T-cell (primary cell): Measurements from ENCODE around the gene GLT1D1. TPM values are rescaled to one million over a fixed set of nuclear protein-coding genes. Genes with fewer than 3 reads are reported as not detected.

Source experiments
- ATAC-seq, 4 experiments: fragments of 200-7000 bp in 3 of 4; fragments of 150-1000 bp in 1 of 4; cut with Tn5 transposase; replicated peaks in 1 of 4; 1 replicate in 3 of 4; 2 replicates in 1 of 4; pipeline ENCODE4 v1.10.0; 2021; ENCODE audit warnings: moderate library complexity in 3 of 4, mild to moderate bottlenecking in 2 of 4, moderate number of reproducible peaks in 1 of 4
- CTCF ChIA-PET, 2 donors: fragments of 300-600 bp; sonication (Branson Sonifier 250); formaldehyde crosslinking; loops; one replicate each; lab custom pipeline; 2022; ENCODE audit warnings: antibody characterized with exemption in 2 of 2; lab: Charles Lee
- POLR2A ChIA-PET, 2 donors: fragments of 300-600 bp; sonication (Branson Sonifier 250); formaldehyde crosslinking; loops; one replicate each; lab custom pipeline; 2022; ENCODE audit warnings: antibody characterized with exemption in 2 of 2; lab: Charles Lee
- DNase-seq, 35 experiments: peaks; one replicate each; pipeline versions ENCODE4 v3.0.0 to v3.0.0-alpha.2; 2013 to 2023
- H3K27ac ChIP-seq: one replicate; pipeline ENCODE4 v1.5.1; 2013; ENCODE audit warnings: low read length
- H3K27me3 ChIP-seq, 2 experiments: replicated peaks in 1 of 2; 1 replicate in 1 of 2; 2 replicates in 1 of 2; pipeline versions ENCODE4 v1.6.1 to v1.7.0; 2013; ENCODE audit warnings: low read length in 1 of 2, mixed read lengths in 1 of 2; ENCODE audit not compliant: control insufficient read depth in 2 of 2, insufficient read depth in 2 of 2; ENCODE audit errors: extremely low read depth in 1 of 2
- H3K36me3 ChIP-seq, 2 donors: 1 replicate in 1 of 2; 2 replicates in 1 of 2; pipeline versions ENCODE4 v1.6.1 to v1.7.0; 2013; ENCODE audit warnings: low read length in 1 of 2; ENCODE audit not compliant: control insufficient read depth in 2 of 2, insufficient read depth in 1 of 2; ENCODE audit errors: extremely low read depth in 1 of 2
- H3K4me1 ChIP-seq, 2 experiments: 1 replicate in 1 of 2; 2 replicates in 1 of 2; pipeline versions ENCODE4 v1.6.1 to v1.7.0; 2013; ENCODE audit warnings: low read length in 2 of 2, mixed read lengths in 1 of 2; ENCODE audit not compliant: insufficient read depth in 2 of 2, control insufficient read depth in 1 of 2; ENCODE audit errors: extremely low read depth in 1 of 2
- H3K4me3 ChIP-seq, 2 donors: 1 replicate in 1 of 2; 2 replicates in 1 of 2; pipeline versions ENCODE4 v1.5.1 to v1.7.0; 2013; ENCODE audit warnings: mild to moderate bottlenecking in 2 of 2, low read length in 1 of 2, moderate library complexity in 1 of 2; ENCODE audit not compliant: control insufficient read depth in 1 of 2; ENCODE audit errors: extremely low read depth in 1 of 2
- H3K9me3 ChIP-seq: 2 replicates; pipeline ENCODE4 v1.7.0; 2013
- H3K27ac Mint-ChIP-seq, 2 donors: one replicate each; pipeline ENCODE4 v1.8.0; 2020 to 2021; ENCODE audit warnings: mild to moderate bottlenecking in 2 of 2, mixed read lengths in 2 of 2
- H3K27me3 Mint-ChIP-seq, 2 donors: one replicate each; pipeline ENCODE4 v1.8.0; 2021 to 2022; ENCODE audit warnings: mixed read lengths in 2 of 2
- H3K36me3 Mint-ChIP-seq: one replicate; pipeline ENCODE4 v1.8.0; 2021; ENCODE audit warnings: mixed read lengths
- H3K4me1 Mint-ChIP-seq, 3 donors: one replicate each; pipeline ENCODE4 v1.8.0; 2020 to 2022; ENCODE audit warnings: mixed read lengths in 3 of 3, mild to moderate bottlenecking in 1 of 3
- H3K4me3 Mint-ChIP-seq, 3 donors: one replicate each; pipeline ENCODE4 v1.8.0; 2020 to 2022; ENCODE audit warnings: mild to moderate bottlenecking in 3 of 3, mixed read lengths in 3 of 3, moderate library complexity in 3 of 3
- H3K9me3 Mint-ChIP-seq, 3 donors: one replicate each; pipeline ENCODE4 v1.8.0; 2020 to 2022; ENCODE audit warnings: mixed read lengths in 3 of 3
- WGBS: methylation state at CpG from one replicate; pipeline ENCODE4 v1.1.5; 2013; ENCODE audit warnings: missing lambda C conversion rate; ENCODE audit not compliant: insufficient coverage; 5-methylcytosine and 5-hydroxymethylcytosine counted together
- total RNA-seq, 35 experiments: library from RNA in 6 of 35; stranded (reverse) in 6 of 35; fragments of 120-200 nt in 1 of 35; gene quantifications; one replicate each; pipeline versions ENCODE4 v1.2.1 to v1.2.4 and lab custom pipeline; 2013 to 2026

The GLT1D1 gene
- total RNA-seq, 5 donors from 2014 or later (not counting 1 experiment from before 2014, with no cell fraction given): 0.14 to 0.26 TPM; not detected in 3

DNA sequence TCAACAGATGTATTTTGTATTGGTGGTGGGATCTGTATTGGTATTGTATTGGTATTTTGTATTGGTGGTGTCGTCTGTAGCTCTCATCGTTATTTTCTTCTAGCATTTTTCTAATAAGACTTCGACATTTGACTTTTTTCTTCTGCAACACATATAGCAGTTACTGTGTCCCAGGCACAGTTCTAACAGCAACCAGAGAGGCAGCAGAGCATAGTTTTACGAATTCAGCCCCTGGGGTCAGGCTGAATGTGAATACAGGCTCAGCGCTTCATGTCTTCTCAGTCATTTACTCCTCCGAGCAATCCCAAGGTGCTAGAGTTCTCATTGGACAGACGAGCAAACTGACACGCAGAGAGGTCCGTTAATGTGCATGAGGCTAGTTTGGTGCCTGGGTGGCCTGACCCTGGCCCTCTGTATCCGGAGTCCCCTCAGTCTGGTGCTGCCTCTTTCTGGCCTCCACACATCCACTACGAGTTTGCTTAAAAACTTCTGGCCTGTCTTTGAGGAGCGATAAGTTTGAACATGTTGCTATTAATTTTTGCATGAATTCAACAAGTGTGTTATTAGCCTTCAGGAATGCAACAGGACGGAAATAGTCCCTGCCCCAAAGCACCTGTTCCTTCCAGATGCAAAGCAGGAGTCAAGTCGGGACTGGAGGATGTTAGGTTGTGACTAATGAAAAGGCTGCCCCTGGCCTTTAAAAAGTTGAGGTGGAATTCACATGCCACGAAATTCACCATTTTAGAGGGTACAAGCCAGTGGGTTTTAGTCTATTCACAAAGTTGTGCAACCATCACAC is 87.0 kb downstream of the GLT1D1 start:
- Histone ChIP-seq H3K27me3 (no peaks in the 10 kb centered on the region), H3K36me3 (no peaks in the 10 kb centered on the region), H3K27ac (no peak overlapping the region), H3K4me1 (no peaks in the 10 kb centered on the region), H3K4me3 (no peak overlapping the region), H3K9me3 (no peaks in the 10 kb centered on the region)
- H3K27ac Mint-ChIP-seq: no peak overlapping the region
- H3K4me3 Mint-ChIP-seq: no peak overlapping the region
- no peaks in the 10 kb centered on the region for H3K36me3 Mint-ChIP-seq
- ChIA-PET POLR2A (no interaction called here), CTCF (no interaction called here)
- peaks cover 0 to 3% of the 10 kb centered on the region in 2 donors for H3K27me3 Mint-ChIP-seq
- H3K9me3 Mint-ChIP-seq: no peaks in the 10 kb centered on the region
- DNase-seq (no peak), ATAC-seq (no peak)
- 90% methylated on average over 6 of the region's 15 CpGs for WGBS
- H3K4me1 Mint-ChIP-seq: no peaks in the 10 kb centered on the region

DNA sequence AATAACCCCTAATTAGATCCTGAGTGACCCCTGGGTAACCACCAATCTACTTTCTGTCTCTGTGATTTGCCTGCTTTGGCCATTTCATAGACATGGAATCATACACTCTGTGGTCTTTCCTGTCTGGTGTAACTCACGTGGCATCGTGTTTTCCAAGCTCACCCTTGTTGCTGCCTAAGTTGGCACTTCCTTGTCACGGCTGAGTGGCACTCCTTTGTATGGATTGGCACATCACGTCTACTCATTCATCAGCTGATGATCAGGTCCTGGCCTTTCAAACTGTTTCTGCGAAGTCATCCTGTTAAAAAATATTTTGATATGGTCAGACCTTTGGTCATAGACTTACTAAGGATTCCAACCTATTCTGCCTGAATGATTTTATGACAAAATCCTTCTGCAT is 87.7 kb downstream of the GLT1D1 start:
- ChIA-PET POLR2A (no interaction called here), CTCF (no interaction called here)
- WGBS: 91% methylated on average over 3 of the region's 5 CpGs

DNA sequence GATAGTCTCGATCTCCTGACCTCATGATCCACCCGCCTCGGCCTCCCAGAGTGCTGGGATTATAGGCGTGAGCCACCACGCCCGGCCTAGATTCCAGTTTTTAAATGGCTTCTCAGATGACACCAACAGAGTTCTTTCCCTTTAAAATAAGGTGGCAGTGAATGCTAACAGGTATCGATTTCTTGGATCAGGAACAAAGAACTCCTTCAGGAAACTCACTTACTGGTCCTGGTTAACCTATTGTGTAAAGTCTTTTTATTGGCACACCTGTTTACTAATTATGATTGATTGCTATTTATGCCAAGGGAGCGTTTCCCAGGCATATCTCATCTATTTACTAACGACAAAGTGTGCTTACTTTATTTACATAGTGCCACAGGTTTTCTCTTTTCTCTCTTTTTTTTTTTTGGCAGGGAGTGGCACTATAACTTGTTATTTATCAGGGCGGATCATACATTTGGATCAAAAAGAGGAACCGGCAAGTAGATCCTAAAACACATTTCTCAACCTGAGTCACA is 89.7 kb downstream of the GLT1D1 start:
- H3K27me3 ChIP-seq: no peaks in the 10 kb centered on the region
- ATAC-seq: no peak
- no peak overlapping the region for H3K4me3 Mint-ChIP-seq
- no peak overlapping the region for H3K27ac Mint-ChIP-seq
- no peak for DNase-seq
- POLR2A ChIA-PET: no interaction called here
- H3K36me3 ChIP-seq: no peaks in the 10 kb centered on the region
- CTCF ChIA-PET: no interaction called here
- H3K4me1 Mint-ChIP-seq: peaks cover 0 to 7% (median 5%) of the 10 kb centered on the region in 3 donors
- no peaks in the 10 kb centered on the region for H3K36me3 Mint-ChIP-seq
- H3K4me1 ChIP-seq: no peaks in the 10 kb centered on the region
- no peaks in the 10 kb centered on the region for H3K27me3 Mint-ChIP-seq
- H3K4me3 ChIP-seq: no peak overlapping the region
- H3K9me3 ChIP-seq: no peaks in the 10 kb centered on the region
- no peak overlapping the region for H3K27ac ChIP-seq
- WGBS: 100% methylated on average over 1 of the region's 11 CpGs
- H3K9me3 Mint-ChIP-seq: no peaks in the 10 kb centered on the region

More for the DNA sequence above, 87.7 kb downstream of the GLT1D1 start:
- Mint-ChIP-seq H3K4me3 (no peak overlapping the region), H3K36me3 (no peaks in the 10 kb centered on the region), H3K27ac (no peak overlapping the region), H3K4me1 (no peaks in the 10 kb centered on the region), H3K9me3 (no peaks in the 10 kb centered on the region), H3K27me3 (peaks cover 0 to 3% of the 10 kb centered on the region in 2 donors)
- Histone ChIP-seq H3K4me1 (no peaks in the 10 kb centered on the region), H3K4me3 (no peak overlapping the region), H3K9me3 (no peaks in the 10 kb centered on the region), H3K36me3 (no peaks in the 10 kb centered on the region), H3K27me3 (no peaks in the 10 kb centered on the region), H3K27ac (no peak overlapping the region)
- DNase-seq (no peak), ATAC-seq (no peak)

DNA sequence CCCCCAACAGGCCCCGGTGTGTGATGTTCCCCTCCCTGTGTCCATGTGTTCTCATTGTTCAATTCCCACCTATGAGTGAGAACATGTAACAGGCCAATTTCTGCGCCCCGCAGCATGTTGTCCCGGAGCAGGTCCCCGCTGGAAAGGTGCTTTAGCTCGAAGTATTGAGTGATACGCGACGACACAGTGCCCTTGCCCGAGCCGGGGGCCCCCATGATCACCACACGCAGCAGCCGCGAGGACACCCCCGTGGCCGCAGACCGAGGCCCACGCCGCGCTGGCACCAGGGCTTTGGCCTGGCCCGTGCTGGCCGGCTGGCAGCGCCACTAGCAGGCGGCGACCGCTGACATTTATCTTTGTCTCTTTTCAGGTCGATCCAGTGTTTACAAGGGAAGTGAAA is 91.7 kb downstream of the GLT1D1 start:
- no peaks in the 10 kb centered on the region for H3K36me3 Mint-ChIP-seq
- ChIA-PET POLR2A (no interaction called here), CTCF (no interaction called here)
- no peak overlapping the region for H3K4me3 ChIP-seq
- no peaks in the 10 kb centered on the region for H3K27me3 ChIP-seq
- no peak overlapping the region for H3K27ac ChIP-seq
- ATAC-seq: no peak
- DNase-seq: no peak
- no peaks in the 10 kb centered on the region for H3K36me3 ChIP-seq
- WGBS: 94% methylated on average over 24 of the region's 27 CpGs
- no peaks in the 10 kb centered on the region for H3K9me3 ChIP-seq
- H3K27me3 Mint-ChIP-seq: no peaks in the 10 kb centered on the region
- no peaks in the 10 kb centered on the region for H3K4me1 ChIP-seq
- no peak overlapping the region for H3K27ac Mint-ChIP-seq
- H3K4me3 Mint-ChIP-seq: no peak overlapping the region
- peaks cover 0 to 9% (median 7%) of the 10 kb centered on the region in 3 donors for H3K4me1 Mint-ChIP-seq
- H3K9me3 Mint-ChIP-seq: no peaks in the 10 kb centered on the region

DNA sequence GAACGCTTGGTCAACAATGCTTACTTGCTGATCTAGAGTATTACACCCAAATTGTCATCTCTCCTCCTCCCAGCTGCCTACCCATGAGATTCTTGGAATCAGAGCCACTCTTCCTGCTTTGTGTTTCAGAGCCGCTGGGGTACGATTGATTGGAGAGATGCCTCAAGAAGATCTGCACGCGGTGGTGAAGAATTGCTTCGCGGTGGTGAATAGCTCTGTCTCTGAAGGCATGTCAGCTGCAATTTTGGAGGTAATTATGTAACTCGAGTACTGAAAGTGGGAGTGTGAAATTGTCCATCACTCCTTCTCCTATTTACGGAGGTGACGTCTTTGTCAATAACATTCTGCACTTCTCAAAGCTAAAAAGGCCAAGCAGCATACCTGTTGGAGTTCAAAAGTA is 93.9 kb downstream of the GLT1D1 start:
- no peaks in the 10 kb centered on the region for H3K9me3 ChIP-seq
- no peak overlapping the region for H3K4me3 ChIP-seq
- no peaks in the 10 kb centered on the region for H3K4me1 ChIP-seq
- H3K36me3 ChIP-seq: no peaks in the 10 kb centered on the region
- no peaks in the 10 kb centered on the region for H3K27me3 ChIP-seq
- H3K27ac ChIP-seq: no peak overlapping the region
- Mint-ChIP-seq H3K4me3 (no peak overlapping the region), H3K9me3 (peaks cover 0 to 5% (median 4%) of the 10 kb centered on the region in 3 donors), H3K27me3 (no peaks in the 10 kb centered on the region), H3K36me3 (no peaks in the 10 kb centered on the region), H3K27ac (no peak overlapping the region), H3K4me1 (peaks cover 0 to 9% (median 7%) of the 10 kb centered on the region in 3 donors)
- CTCF ChIA-PET: interaction anchor here in 1 of 2 donors (0.6 kb wide), 1 partner anchor 22 kb away, joined by 4 read pairs; no protein-coding TSS in a partner anchor
- ATAC-seq (no peak), DNase-seq (no peak)
- WGBS: no CpG with 5 or more reads among the region's 10 CpGs
- POLR2A ChIA-PET: no interaction called here

DNA sequence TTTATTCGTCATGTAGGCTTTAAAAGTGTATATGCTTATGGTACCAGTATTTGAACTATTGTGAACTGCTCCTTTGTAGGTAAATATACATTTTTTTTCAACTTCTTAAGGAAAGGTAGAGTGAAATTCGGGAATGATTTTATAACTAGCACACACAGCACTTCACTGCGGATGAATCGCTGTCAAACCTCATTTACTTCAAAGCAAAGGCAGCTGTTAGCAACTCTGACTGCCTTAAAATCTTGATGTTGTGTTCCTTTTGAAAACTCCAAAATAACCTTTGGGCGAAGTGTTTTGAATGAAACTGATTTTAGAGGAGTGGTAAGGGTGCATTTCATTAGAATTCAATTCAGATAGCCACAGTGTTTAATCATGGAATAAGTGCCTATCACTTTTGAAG is 95.8 kb downstream of the GLT1D1 start:
- Mint-ChIP-seq H3K36me3 (no peaks in the 10 kb centered on the region), H3K27ac (no peak overlapping the region), H3K4me1 (peaks cover 0 to 9% (median 7%) of the 10 kb centered on the region in 3 donors), H3K4me3 (no peak overlapping the region), H3K9me3 (peaks cover 0 to 5% (median 4%) of the 10 kb centered on the region in 3 donors), H3K27me3 (no peaks in the 10 kb centered on the region)
- Histone ChIP-seq H3K27ac (no peak overlapping the region), H3K36me3 (no peaks in the 10 kb centered on the region), H3K4me3 (no peak overlapping the region), H3K9me3 (no peaks in the 10 kb centered on the region), H3K27me3 (no peaks in the 10 kb centered on the region), H3K4me1 (no peaks in the 10 kb centered on the region)
- no CpG with 5 or more reads among the region's 5 CpGs for WGBS
- POLR2A ChIA-PET: no interaction called here
- CTCF ChIA-PET: no interaction called here
- no peak for DNase-seq
- ATAC-seq: no peak
